Central memory CD8-positive, alpha-beta T cell (primary cell): ENCODE measurements around the gene HAGHL.
"Not testable (repeated sequence)": the region's sequence is repeated elsewhere in the genome, so short reads cannot be mapped to it uniquely, and the experiment has no call there.

Experiments
- ATAC-seq: fragments of 150-1000 bp; cut with Tn5 transposase; replicated peaks from 2 replicates; pipeline ENCODE4 v1.10.0; 2022; ENCODE audit warnings: mild to moderate bottlenecking, moderate FRiP score, moderate number of reproducible peaks; ENCODE audit not compliant: poor library complexity, severe bottlenecking; ENCODE audit errors: extremely low read depth
- DNase-seq, 2 donors: peaks; one replicate each; pipeline ENCODE4 v3.0.0; 2021; ENCODE audit warnings: low spot score in 2 of 2
- H3K27ac Mint-ChIP-seq: one replicate; pipeline ENCODE4 v1.8.0; 2022; ENCODE audit warnings: low read depth, mild to moderate bottlenecking, moderate library complexity, mixed read lengths
- H3K27me3 Mint-ChIP-seq: one replicate; pipeline ENCODE4 v1.8.0; 2022; ENCODE audit warnings: mixed read lengths
- H3K36me3 Mint-ChIP-seq: one replicate; pipeline ENCODE4 v1.8.0; 2022; ENCODE audit warnings: mild to moderate bottlenecking, moderate library complexity, mixed read lengths; ENCODE audit not compliant: insufficient read depth
- H3K4me1 Mint-ChIP-seq: one replicate; pipeline ENCODE4 v1.8.0; 2022; ENCODE audit warnings: mixed read lengths
- H3K4me3 Mint-ChIP-seq: one replicate; pipeline ENCODE4 v1.8.0; 2022; ENCODE audit warnings: mild to moderate bottlenecking, moderate library complexity, mixed read lengths
- H3K9me3 Mint-ChIP-seq: one replicate; pipeline ENCODE4 v1.8.0; 2022; ENCODE audit warnings: mixed read lengths

Gene HAGHL

DNA sequence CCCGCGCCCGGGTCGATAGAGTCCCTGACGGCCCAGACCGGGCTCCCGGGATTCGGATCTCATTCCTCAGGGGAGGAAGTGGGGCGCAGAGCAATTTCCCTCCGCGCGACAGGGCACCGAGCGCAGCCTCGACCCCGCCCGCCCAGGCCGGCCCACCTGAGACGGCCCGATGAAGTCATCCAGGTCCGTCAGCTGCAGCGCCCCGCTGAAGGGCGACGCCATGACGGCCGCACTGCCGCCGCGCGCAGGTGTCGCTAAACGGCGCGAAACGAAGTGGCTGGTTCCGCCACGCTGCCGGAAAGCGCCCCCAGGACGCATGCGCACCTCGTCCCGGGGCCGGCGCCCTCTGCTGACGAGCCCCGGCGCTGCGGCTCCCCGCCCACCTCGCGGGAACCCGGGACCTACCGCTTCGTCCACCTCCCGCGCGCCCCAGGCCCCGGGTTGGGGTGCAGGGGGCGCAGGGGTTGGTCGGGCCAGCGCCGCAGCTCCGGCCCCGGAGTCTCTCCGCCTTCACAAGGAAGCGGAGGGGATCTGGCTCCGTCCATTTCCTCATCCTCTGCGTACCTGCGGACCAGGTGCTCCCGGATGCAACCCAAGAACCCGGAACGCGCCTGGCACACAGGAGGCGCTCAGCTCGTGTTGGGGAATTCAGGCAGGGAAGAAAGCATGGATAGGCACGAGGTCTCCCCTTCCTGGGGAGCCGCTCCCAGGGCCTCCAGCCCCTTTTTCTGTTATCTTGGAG, 14.0 kb downstream of the HAGHL start, which contains the start of gene CIAO3:
Gene CIAO3, minus strand, starts transcription at position 234 of the 742 bp plus-strand sequence. Its CDS starts 12 bp downstream, at position 222.
- DNase-seq, result peak; percentile 88 to 97
- H3K4me3 Mint-ChIP-seq, result peak within 1 kb of the TSS; percentile 69
- no peaks in the 10 kb centered on the region for H3K27me3 Mint-ChIP-seq
- no peaks in the 10 kb centered on the region for H3K9me3 Mint-ChIP-seq
- peaks cover 27% of the 10 kb centered on the region for H3K36me3 Mint-ChIP-seq
- peak; percentile 85 for ATAC-seq
- H3K4me1 Mint-ChIP-seq, result no peaks in the 10 kb centered on the region
- H3K27ac Mint-ChIP-seq, result no peak within 1 kb of the TSS

DNA sequence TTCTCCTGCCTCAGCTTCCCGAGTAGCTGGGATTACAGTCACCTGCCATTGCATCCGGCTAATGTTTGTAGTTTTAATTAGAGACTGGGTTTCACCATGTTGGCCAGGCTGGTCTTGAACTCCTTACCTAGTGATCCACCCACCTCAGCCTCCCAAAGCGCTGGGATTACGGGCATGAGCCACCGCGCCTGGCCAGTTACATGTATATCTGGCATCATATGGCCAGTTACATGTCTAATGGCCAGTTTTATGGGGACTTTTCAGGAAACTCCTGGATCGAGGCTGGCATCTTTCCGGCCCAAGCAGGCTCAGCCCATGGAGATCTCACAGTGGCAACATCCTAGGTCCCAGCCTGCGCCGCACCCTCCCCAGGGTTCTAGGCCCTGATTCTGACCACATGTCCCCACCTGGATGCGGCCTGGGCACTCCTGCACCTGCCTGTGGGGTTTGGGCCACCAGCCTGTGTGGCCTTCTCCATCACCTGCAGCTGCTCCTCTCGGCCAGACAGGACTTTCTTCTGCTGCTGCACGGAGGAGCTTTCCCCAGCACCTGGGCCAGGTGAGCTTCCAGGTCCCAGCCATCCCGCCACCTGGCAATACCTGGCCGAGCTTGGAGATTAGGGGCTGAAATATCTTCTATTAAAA, 15.2 kb downstream of the HAGHL start:
- peaks cover 18% of the 10 kb centered on the region for H3K36me3 Mint-ChIP-seq
- H3K4me1 Mint-ChIP-seq, result no peaks in the 10 kb centered on the region
- no peak for ATAC-seq
- DNase-seq, result no peak
- H3K9me3 Mint-ChIP-seq, result no peaks in the 10 kb centered on the region
- no peaks in the 10 kb centered on the region for H3K27me3 Mint-ChIP-seq
- H3K4me3 Mint-ChIP-seq, result peak overlapping the region; percentile 69
- H3K27ac Mint-ChIP-seq, result no peak overlapping the region

DNA sequence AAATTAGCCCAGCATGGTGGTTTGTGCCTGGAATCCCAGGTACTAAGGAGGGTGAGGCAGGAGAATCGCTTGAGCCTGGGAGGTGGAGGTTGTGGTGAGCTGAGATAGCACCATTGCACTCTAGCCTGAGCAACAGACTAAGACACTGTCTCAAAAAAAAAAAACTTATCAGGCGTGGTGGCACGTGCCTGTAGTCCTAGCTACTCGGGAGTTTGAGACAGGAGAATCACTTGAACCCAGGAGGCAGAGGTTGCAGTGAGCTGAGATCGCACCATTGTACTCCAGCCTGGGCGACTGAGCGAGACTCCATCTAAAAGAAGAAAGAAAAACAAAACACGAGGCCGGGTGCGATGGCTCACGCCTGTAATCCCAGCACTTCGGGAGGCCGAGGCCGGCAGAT, 16.0 kb downstream of the HAGHL start:
- not testable (repeated sequence) for ATAC-seq, H3K27ac Mint-ChIP-seq, H3K9me3 Mint-ChIP-seq, H3K27me3 Mint-ChIP-seq, H3K4me1 Mint-ChIP-seq, DNase-seq, H3K4me3 Mint-ChIP-seq
- H3K36me3 Mint-ChIP-seq, result peaks cover 13% of the 10 kb centered on the region

DNA sequence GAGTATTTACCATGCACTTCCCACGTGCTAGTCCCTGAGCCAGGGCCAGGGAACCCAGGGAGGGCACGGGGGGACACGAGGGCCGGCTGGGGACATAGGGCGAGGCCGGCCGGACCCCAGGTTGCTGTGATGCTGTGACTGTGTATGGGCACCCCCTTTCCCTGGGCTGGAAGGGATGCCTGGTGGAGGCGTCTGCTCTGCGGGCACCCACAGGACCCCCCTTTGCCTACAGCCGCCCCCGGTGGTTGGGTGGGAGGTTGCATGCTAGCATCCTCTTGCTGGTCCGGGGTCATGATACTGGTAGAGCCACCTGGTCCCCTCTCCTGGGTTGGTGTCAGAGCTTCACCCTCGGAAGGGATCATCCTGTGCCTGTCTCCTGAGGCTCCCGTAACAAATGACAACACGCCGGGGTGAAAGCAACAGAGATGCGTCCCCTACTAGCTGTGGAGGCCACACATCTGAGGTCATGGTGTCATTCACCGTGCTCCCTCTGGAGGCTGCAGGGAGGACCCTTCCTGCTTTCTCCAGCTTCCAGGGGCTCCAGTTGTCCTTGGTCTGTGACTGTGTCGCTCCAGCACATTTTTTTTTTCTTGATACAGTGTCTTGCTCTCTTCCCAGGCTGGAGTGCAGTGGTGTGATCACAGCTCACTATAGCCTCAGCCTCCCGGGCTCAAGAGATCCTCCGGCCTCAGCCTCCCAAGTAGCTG, 17.0 kb downstream of the HAGHL start:
- Mint-ChIP-seq H3K27me3 (no peaks in the 10 kb centered on the region), H3K36me3 (peaks cover 5% of the 10 kb centered on the region), H3K4me1 (no peaks in the 10 kb centered on the region), H3K4me3 (no peak overlapping the region), H3K27ac (no peak overlapping the region), H3K9me3 (no peaks in the 10 kb centered on the region)
- no peak for DNase-seq
- ATAC-seq, result no peak

DNA sequence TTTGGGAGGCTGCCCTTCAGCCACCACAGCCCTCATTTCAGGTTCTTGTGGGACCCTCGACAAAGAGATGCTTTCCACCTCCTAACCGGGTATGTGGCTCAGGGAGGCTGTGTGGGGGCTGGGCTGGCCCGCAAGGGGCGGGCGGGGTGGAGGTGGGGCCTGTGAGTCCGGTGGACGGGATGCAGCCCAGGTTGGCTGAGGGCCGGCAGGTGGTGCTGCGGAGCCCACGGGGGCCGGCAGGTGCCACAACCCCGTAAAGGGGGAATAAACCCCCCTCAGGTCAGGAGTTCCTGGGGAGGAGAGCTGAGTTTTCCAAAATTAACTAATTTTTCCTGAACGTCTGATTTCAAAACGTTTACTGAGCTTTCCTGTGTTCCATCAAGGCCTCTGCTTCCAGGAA, 18.8 kb downstream of the HAGHL start:
- ATAC-seq (no peak), DNase-seq (no peak)
- Mint-ChIP-seq H3K27me3 (no peaks in the 10 kb centered on the region), H3K4me3 (no peak overlapping the region), H3K9me3 (no peaks in the 10 kb centered on the region), H3K4me1 (no peaks in the 10 kb centered on the region), H3K27ac (no peak overlapping the region), H3K36me3 (peaks cover 2% of the 10 kb centered on the region)

DNA sequence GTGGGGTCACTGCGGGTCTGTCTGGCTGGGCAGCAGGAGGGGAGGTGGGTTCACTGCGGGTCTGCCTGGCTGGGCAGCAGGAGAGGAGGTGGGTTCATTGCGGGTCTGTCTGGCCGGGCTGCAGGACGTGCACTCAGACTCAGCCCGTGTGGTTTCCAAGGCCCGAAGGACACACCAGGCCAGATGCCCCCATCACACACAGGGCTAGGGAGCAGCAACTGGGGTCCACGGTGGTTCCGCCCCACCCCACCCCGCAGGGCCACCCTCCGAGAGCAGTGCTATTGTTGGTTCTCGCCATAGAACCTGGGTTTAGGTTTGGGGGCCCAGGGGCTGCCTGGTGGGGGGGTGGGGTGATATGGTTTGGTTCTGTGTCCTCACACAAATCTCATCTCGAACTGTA, 19.7 kb downstream of the HAGHL start:
- Mint-ChIP-seq H3K4me1 (no peaks in the 10 kb centered on the region), H3K4me3 (no peak overlapping the region), H3K36me3 (no peaks in the 10 kb centered on the region), H3K27me3 (no peaks in the 10 kb centered on the region), H3K27ac (no peak overlapping the region), H3K9me3 (no peaks in the 10 kb centered on the region)
- no peak for DNase-seq
- no peak for ATAC-seq

DNA sequence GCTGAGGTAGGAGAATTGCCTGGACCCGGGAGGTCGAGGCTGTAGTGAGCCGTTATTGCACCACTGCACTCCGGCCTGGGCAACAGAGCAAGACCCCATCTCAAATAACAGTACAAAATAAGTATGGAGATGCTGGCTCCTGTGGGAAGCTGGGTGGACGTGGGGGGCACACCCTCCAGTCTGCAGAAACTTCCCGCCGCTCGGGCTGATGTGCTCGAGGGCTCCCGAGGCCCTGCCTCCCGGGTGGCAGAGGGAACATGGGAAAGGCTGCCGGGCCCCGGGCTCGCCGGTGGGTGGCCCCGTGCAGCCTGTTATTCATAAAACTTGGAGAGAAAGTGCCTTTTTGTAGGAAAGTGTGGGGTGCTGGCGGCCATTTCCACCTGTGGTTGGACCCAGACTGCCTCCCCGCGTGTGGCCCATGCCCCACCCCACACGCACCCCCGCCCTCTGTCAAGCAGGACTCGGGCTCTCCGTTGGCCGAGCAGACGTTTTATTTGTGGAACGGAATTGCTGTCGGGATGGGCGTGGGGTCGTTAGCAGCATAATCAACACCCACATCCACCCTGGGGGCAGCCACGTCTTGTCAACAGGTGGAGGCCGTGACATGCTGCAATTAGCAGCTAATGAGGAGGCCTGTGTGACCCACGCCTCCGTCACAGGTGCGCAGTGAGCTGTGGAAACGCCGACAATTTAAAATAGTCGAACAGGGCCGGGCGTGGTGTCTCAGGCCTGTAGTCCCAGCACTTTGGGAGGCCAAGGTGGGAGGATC, 21.3 kb downstream of the HAGHL start:
- no peak overlapping the region for H3K27ac Mint-ChIP-seq
- DNase-seq (no peak), ATAC-seq (no peak)
- no peak overlapping the region for H3K4me3 Mint-ChIP-seq
- H3K27me3 Mint-ChIP-seq, result no peaks in the 10 kb centered on the region
- no peaks in the 10 kb centered on the region for H3K4me1 Mint-ChIP-seq
- H3K9me3 Mint-ChIP-seq, result no peaks in the 10 kb centered on the region
- no peaks in the 10 kb centered on the region for H3K36me3 Mint-ChIP-seq

DNA sequence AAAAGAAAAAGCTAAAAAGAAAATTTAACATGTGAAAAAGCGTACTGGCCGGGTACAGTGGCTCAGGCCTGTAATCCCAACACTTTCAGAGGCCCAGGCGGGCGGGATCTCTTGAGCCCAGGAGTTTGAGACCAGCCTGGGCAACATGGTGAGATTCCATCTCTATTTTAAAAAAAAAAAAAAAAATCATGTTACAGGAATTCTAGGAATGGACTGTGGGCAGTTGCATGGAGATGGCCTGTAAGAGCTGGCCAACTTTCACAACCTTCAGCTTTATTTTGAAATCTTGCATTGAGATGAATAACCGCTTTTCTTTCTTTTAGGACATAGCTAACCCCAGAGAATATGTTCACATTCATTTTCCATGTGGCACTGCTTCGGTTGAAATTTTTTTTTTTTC, 22.1 kb downstream of the HAGHL start:
- Mint-ChIP-seq H3K9me3 (no peaks in the 10 kb centered on the region), H3K27me3 (no peaks in the 10 kb centered on the region), H3K4me3 (no peak overlapping the region), H3K4me1 (no peaks in the 10 kb centered on the region), H3K27ac (no peak overlapping the region), H3K36me3 (no peaks in the 10 kb centered on the region)
- DNase-seq (no peak), ATAC-seq (no peak)

DNA sequence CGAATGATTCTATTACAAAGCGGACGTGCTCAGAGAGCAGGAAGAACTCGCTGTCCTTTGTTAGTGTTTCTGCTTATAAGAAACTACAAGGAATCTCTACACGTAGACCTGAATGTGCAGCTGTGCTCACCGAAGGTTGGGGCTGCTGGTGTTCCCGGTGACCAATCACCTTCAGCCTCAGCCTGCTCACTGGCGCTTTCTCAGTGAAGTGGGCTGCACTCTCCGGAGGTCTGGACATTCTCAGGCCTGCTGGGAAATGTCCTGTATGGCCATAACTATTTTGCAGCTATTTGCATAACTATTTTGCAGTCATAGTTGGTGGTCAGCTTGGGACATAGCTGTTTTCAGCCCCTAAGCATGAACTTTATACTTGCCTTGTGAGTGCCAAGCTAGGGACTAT, 23.6 kb downstream of the HAGHL start:
- no peak for DNase-seq
- no peaks in the 10 kb centered on the region for H3K9me3 Mint-ChIP-seq
- no peaks in the 10 kb centered on the region for H3K36me3 Mint-ChIP-seq
- H3K4me3 Mint-ChIP-seq, result no peak overlapping the region
- H3K27me3 Mint-ChIP-seq, result no peaks in the 10 kb centered on the region
- no peak overlapping the region for H3K27ac Mint-ChIP-seq
- H3K4me1 Mint-ChIP-seq, result no peaks in the 10 kb centered on the region
- no peak for ATAC-seq

DNA sequence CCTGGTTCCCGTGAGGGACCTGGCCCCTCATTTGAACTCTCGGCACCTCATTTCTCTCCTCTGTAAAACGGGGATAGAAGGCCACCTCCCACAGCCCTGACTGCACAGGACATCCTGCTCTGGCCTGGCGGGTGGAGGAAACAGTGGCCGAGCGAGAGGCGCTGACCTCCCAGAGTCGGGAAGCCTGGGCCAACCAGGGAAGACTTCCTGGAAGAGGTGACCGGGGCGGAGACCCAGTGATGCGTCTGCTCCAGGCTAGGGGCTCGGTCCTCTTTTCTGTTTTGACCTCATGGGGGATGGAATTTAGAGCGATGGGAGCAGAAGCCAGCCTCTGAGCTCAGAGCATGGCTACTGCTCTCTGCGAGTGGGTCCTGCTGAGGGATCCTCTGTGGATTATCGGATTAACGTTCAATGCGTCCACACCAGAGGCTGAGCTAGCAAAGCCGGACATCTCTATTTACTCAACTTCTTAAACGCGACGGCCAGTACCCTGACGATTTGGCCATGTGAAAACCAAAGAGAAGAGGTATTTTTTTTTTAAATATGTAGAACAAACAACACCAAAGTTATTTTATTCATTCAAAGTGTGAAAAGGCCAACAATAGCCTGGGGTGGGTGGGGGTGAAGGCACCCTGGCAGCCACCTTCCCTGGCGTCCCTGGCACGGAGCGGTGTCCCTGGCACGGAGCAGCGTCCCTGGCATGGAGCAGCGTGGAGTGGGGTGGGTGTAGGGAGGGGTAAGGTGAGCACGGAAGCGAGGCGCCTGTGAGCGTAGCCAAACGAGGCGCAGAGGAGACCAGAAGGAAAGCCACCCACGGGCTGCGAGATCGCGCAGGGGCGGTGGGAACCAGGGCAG, 24.5 kb downstream of the HAGHL start:
- no peaks in the 10 kb centered on the region for H3K4me1 Mint-ChIP-seq
- no peaks in the 10 kb centered on the region for H3K9me3 Mint-ChIP-seq
- DNase-seq, result no peak
- no peak overlapping the region for H3K27ac Mint-ChIP-seq
- no peaks in the 10 kb centered on the region for H3K27me3 Mint-ChIP-seq
- no peak overlapping the region for H3K4me3 Mint-ChIP-seq
- no peak for ATAC-seq
- H3K36me3 Mint-ChIP-seq, result no peaks in the 10 kb centered on the region

DNA sequence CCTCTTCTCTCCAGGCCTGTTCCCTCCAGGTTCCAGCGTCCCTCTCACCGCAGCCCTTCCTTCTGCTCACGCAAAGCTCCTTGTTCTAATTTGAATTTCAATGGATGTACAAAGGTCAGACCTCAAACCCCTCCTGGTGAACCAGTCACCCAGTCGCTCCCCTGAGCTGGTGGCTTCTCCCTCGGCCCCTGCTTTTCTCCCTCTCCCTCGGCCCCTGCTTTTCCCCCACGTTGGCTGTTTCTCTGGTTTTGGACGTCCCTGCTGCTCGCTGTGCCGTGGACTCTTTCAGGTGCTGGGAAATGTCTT, 25.1 kb downstream of the HAGHL start:
- H3K27me3 Mint-ChIP-seq, result no peaks in the 10 kb centered on the region
- no peak overlapping the region for H3K4me3 Mint-ChIP-seq
- H3K9me3 Mint-ChIP-seq, result no peaks in the 10 kb centered on the region
- H3K36me3 Mint-ChIP-seq, result no peaks in the 10 kb centered on the region
- DNase-seq (no peak), ATAC-seq (no peak)
- no peaks in the 10 kb centered on the region for H3K4me1 Mint-ChIP-seq
- H3K27ac Mint-ChIP-seq, result no peak overlapping the region

DNA sequence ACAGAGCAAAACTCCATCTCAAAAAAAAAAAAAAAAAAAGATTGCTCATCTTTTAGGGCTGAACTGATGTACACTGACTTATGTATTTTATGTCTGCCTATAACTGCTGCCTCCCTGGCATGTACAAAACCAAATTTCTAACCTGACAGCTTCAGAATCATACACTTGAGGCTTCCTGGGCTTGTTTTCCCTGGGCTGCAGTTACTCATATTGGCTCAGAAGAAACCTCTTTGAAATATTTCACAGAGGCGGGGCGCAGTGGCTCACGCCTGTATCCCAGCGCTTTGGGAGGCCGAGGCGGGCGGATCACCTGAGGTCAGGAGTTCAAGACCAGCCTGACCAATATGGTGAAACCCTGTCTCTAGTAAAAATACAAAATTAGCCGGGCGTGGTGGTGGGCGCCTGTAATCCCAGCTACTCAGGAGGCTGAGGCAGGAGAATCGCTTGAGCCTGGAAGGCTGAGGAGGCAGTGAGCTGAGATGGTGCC, 27.3 kb downstream of the HAGHL start:
- not testable (repeated sequence) for H3K36me3 Mint-ChIP-seq, DNase-seq, H3K27ac Mint-ChIP-seq, H3K4me3 Mint-ChIP-seq, H3K4me1 Mint-ChIP-seq, H3K27me3 Mint-ChIP-seq, ATAC-seq, H3K9me3 Mint-ChIP-seq
